Measurements from ENCODE around the gene GHR. TPM values are rescaled to one million over a fixed set of nuclear protein-coding genes. Genes with fewer than 3 reads are reported as not detected.

The GHR gene
- total and polyA plus RNA-seq, 2 donors from 2014 or later: 3.7 to 6.5 TPM

DNA sequence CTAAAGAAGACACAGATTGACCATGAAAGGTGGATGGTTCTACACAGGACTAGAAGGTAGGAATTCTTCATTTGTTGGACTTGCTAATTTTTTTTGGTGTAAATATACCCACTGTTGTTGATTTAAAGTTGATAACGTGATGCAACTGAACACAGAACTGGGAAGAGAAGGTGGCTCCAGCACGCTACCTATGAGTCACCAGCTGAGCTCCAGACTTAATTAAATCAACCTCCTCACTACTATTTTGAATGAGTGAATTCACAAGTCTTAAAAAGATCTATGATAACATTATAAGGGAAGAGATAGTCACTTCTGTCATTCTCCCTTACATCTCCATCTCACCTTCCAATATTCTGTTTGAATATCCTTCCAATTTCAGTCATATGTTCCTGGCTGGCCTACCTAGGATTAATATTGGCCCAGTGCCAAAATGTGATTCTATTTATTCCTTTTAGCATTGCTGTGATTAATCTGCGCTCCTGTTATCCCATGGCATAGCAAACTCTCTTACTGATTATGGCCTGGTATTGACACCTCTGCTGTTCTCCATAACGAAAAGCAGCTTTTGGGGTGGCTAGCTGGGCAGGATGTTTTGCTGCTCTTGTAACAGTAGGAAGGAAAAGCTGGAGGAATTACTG, 197.5 kb downstream of the GHR start:
- intact Hi-C loops (cut with DNase I): no loop called here
- no peak overlapping the region for H3K9ac ChIP-seq (ENCODE audit: low read length in 3 of 3)
- H3K4me3 ChIP-seq (ENCODE audit: low read length in 3 of 3): no peak overlapping the region
- H3K4me1 ChIP-seq (ENCODE audit: control insufficient read depth in 2 of 3, insufficient read depth in 2 of 3, low read depth in 1 of 3, low read length in 3 of 3): peaks cover 2 to 8% (median 5%) of the 10 kb centered on the region in 3 donors
- no peaks in the 10 kb centered on the region for H3K36me3 ChIP-seq (ENCODE audit: control insufficient read depth in 2 of 3, insufficient read depth in 3 of 3, low read length in 3 of 3)
- no peaks in the 10 kb centered on the region for H3K9me3 ChIP-seq (ENCODE audit: control insufficient read depth in 2 of 3, insufficient read depth in 1 of 3, low read length in 3 of 3)
- no peak for TF ChIP-seq CTCF (IDR thresholded peaks at IDR 0.05; ENCODE audit: borderline replicate concordance, extremely low read depth, insufficient read depth)
- FAIRE-seq: no peak
- no peak overlapping the region for H3K27ac ChIP-seq (ENCODE audit: low read depth in 2 of 2, low read length in 2 of 2)
- no peak for DNase-seq
- no peaks in the 10 kb centered on the region for H3K27me3 ChIP-seq (ENCODE audit: control insufficient read depth, insufficient read depth, low read length)

DNA sequence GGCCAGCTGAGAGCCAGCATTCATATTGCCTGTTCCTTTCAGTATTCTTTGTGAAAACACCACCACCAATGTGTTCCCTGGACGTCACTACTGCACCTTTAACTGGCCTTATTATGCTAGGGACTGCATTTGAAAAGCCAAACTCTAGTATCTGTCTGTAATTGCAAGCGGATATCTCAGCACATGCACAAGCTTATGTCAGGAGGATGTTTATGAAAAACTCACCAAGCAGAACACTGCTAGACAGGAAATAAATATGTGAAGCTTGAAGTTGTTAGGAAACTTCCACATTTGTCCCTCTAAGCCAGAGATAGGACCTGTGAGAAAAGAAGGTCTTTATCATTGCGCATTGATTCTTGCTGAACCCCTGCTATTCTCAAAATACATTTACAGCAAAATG, 198.0 kb downstream of the GHR start:
- no peak for TF ChIP-seq CTCF (IDR thresholded peaks at IDR 0.05; ENCODE audit: borderline replicate concordance, extremely low read depth, insufficient read depth)
- no peak overlapping the region for H3K4me3 ChIP-seq (ENCODE audit: low read length in 3 of 3)
- peaks cover 2 to 8% (median 5%) of the 10 kb centered on the region in 3 donors for H3K4me1 ChIP-seq (ENCODE audit: control insufficient read depth in 2 of 3, insufficient read depth in 2 of 3, low read depth in 1 of 3, low read length in 3 of 3)
- FAIRE-seq (no peak), DNase-seq (peak in 2 of 5 donors; percentile 55 to 72)
- intact Hi-C loops (cut with DNase I): no loop called here
- H3K27ac ChIP-seq (ENCODE audit: low read depth in 2 of 2, low read length in 2 of 2): no peak overlapping the region
- H3K36me3 ChIP-seq (ENCODE audit: control insufficient read depth in 2 of 3, insufficient read depth in 3 of 3, low read length in 3 of 3): no peaks in the 10 kb centered on the region
- no peak overlapping the region for H3K9ac ChIP-seq (ENCODE audit: low read length in 3 of 3)
- H3K27me3 ChIP-seq (ENCODE audit: control insufficient read depth, insufficient read depth, low read length): no peaks in the 10 kb centered on the region
- H3K9me3 ChIP-seq (ENCODE audit: control insufficient read depth in 2 of 3, insufficient read depth in 1 of 3, low read length in 3 of 3): no peaks in the 10 kb centered on the region

GRCh38 chr5:42621662-42622061, 198.4 kb downstream of the GHR start:
- no peak overlapping the region for H3K9ac ChIP-seq (ENCODE audit: low read length in 3 of 3)
- H3K36me3 ChIP-seq (ENCODE audit: control insufficient read depth in 2 of 3, insufficient read depth in 3 of 3, low read length in 3 of 3): no peaks in the 10 kb centered on the region
- peaks cover 2 to 8% (median 5%) of the 10 kb centered on the region in 3 donors for H3K4me1 ChIP-seq (ENCODE audit: control insufficient read depth in 2 of 3, insufficient read depth in 2 of 3, low read depth in 1 of 3, low read length in 3 of 3)
- H3K27me3 ChIP-seq (ENCODE audit: control insufficient read depth, insufficient read depth, low read length): no peaks in the 10 kb centered on the region
- TF ChIP-seq CTCF (IDR thresholded peaks at IDR 0.05; ENCODE audit: borderline replicate concordance, extremely low read depth, insufficient read depth): no peak
- H3K4me3 ChIP-seq (ENCODE audit: low read length in 3 of 3): no peak overlapping the region
- peak in 2 of 5 donors; percentile 16 to 38 for DNase-seq
- intact Hi-C loops (cut with DNase I): no loop called here
- H3K27ac ChIP-seq (ENCODE audit: low read depth in 2 of 2, low read length in 2 of 2): no peak overlapping the region
- H3K9me3 ChIP-seq (ENCODE audit: control insufficient read depth in 2 of 3, insufficient read depth in 1 of 3, low read length in 3 of 3): no peaks in the 10 kb centered on the region
- FAIRE-seq: no peak

GRCh38 chr5:42624912-42625311, 201.7 kb downstream of the GHR start:
- Histone ChIP-seq H3K4me1 (ENCODE audit: control insufficient read depth in 2 of 3, insufficient read depth in 2 of 3, low read depth in 1 of 3, low read length in 3 of 3) (peaks cover 2 to 8% (median 5%) of the 10 kb centered on the region in 3 donors), H3K36me3 (ENCODE audit: control insufficient read depth in 2 of 3, insufficient read depth in 3 of 3, low read length in 3 of 3) (no peaks in the 10 kb centered on the region), H3K27me3 (ENCODE audit: control insufficient read depth, insufficient read depth, low read length) (no peaks in the 10 kb centered on the region), H3K4me3 (ENCODE audit: low read length in 3 of 3) (no peak overlapping the region), H3K9ac (ENCODE audit: low read length in 3 of 3) (no peak overlapping the region), H3K27ac (ENCODE audit: low read depth in 2 of 2, low read length in 2 of 2) (no peak overlapping the region), H3K9me3 (ENCODE audit: control insufficient read depth in 2 of 3, insufficient read depth in 1 of 3, low read length in 3 of 3) (no peaks in the 10 kb centered on the region)
- FAIRE-seq: no peak
- intact Hi-C loops (cut with DNase I): no loop called here
- DNase-seq: no peak
- no peak for TF ChIP-seq CTCF (IDR thresholded peaks at IDR 0.05; ENCODE audit: borderline replicate concordance, extremely low read depth, insufficient read depth)
